OCI-LY3 (cell line): Measurements from ENCODE around the gene ANKH.
A peak's percentile ranks its signal among the peaks of the same experiment; 100 is the strongest.

Experiments
- H2AFZ ChIP-seq: fragments of 200-600, 300-600 bp; shearing (Covaris generic); 2 replicates; pipeline ENCODE4 v1.6.0; 2014; ENCODE audit warnings: antibody characterized with exemption, low read depth, low read length
- H3K27ac ChIP-seq: fragments of 200-600, 300-600 bp; sonication (generic); 2 replicates; pipeline ENCODE4 v1.5.1; 2014; ENCODE audit warnings: mild to moderate bottlenecking, low read length, moderate library complexity, mixed read lengths
- H3K27me3 ChIP-seq: fragments of 200-600, 300-600 bp; sonication (generic); 2 replicates; pipeline ENCODE4 v1.6.1; 2014; ENCODE audit warnings: low read depth, low read length, mixed read lengths
- H3K36me3 ChIP-seq: fragments of 200-600, 300-600 bp; sonication (generic); replicated peaks from 2 replicates; pipeline ENCODE3; 2014; ENCODE audit warnings: low read depth, low read length, mixed read lengths
- H3K4me1 ChIP-seq: fragments of 300-600, 200-600 bp; sonication (generic); 2 replicates; pipeline ENCODE4 v1.6.1; 2014; ENCODE audit warnings: low read length, mixed read lengths
- H3K4me2 ChIP-seq: fragments of 200-600, 300-600 bp; sonication (generic); 2 replicates; pipeline ENCODE4 v1.6.1; 2014; ENCODE audit warnings: low read length, mixed read lengths
- H3K4me3 ChIP-seq: fragments of 300-600, 200-600 bp; sonication (generic); 2 replicates; pipeline ENCODE4 v1.5.1; 2014; ENCODE audit warnings: antibody characterized with exemption, mild to moderate bottlenecking, low read length, moderate library complexity
- H3K79me2 ChIP-seq: fragments of 300-600, 200-600 bp; shearing (Covaris generic); 2 replicates; pipeline ENCODE4 v1.6.1; 2014; ENCODE audit warnings: mild to moderate bottlenecking, low read length, mixed read lengths
- H3K9ac ChIP-seq: fragments of 300-600, 200-600 bp; shearing (Covaris generic); 2 replicates; pipeline ENCODE4 v1.6.0; 2014; ENCODE audit warnings: mild to moderate bottlenecking, low read length, moderate library complexity
- H3K9me3 ChIP-seq: fragments of 200-600, 300-600 bp; shearing (Covaris generic); 2 replicates; pipeline ENCODE4 v1.6.1; 2014; ENCODE audit warnings: low read length, mixed read lengths; ENCODE audit not compliant: insufficient read depth
- H4K20me1 ChIP-seq: fragments of 200-600, 300-600 bp; sonication (generic); 2 replicates; pipeline ENCODE4 v1.6.1; 2016; ENCODE audit warnings: low read length, mixed read lengths; ENCODE audit not compliant: insufficient read depth
- CTCF ChIP-seq: fragments of 200-600, 300-600 bp; sonication (generic); IDR thresholded peaks from 2 replicates; pipeline ENCODE4 v1.5.1; 2014; ENCODE audit warnings: antibody characterized with exemption, low read length, low read depth
- EZH2phosphoT487 ChIP-seq: fragments of 200-600 bp; shearing (Covaris generic); IDR thresholded peaks from 2 replicates; pipeline ENCODE4 v1.6.1; 2018; ENCODE audit warnings: antibody characterized with exemption, mixed run types, low read depth

Gene ANKH

GRCh38 chr5:14698495-14698894 lies 173.1 kb downstream of the ANKH start:
- Histone ChIP-seq H3K9ac (no peak overlapping the region), H3K27ac (no peak overlapping the region), H3K36me3 (peaks cover 28% of the 10 kb centered on the region)

GRCh38 chr5:14696851-14697250 lies 174.7 kb downstream of the ANKH start:
- Histone ChIP-seq H4K20me1 (no peaks in the 10 kb centered on the region), H3K36me3 (peaks cover 36% of the 10 kb centered on the region)
- TF ChIP-seq CTCF: no peak
- no peak for TF ChIP-seq EZH2phosphoT487

More at GRCh38 chr5:14698495-14698894, 173.1 kb downstream of the ANKH start:
- TF ChIP-seq EZH2phosphoT487: no peak
- no peak for TF ChIP-seq CTCF
- H3K79me2 ChIP-seq: no peaks in the 10 kb centered on the region
- no peak overlapping the region for H3K4me3 ChIP-seq
- H3K27me3 ChIP-seq: no peaks in the 10 kb centered on the region
- no peak overlapping the region for H3K4me2 ChIP-seq
- H4K20me1 ChIP-seq: no peaks in the 10 kb centered on the region
- H3K4me1 ChIP-seq: peaks cover 13% of the 10 kb centered on the region
- no peaks in the 10 kb centered on the region for H3K9me3 ChIP-seq
- H2AFZ ChIP-seq: no peak overlapping the region

GRCh38 chr5:14696057-14696456 lies 175.5 kb downstream of the ANKH start:
- Histone ChIP-seq H3K4me3 (no peak overlapping the region), H3K4me1 (peaks cover 13% of the 10 kb centered on the region), H4K20me1 (no peaks in the 10 kb centered on the region), H3K27me3 (no peaks in the 10 kb centered on the region), H3K9ac (no peak overlapping the region), H3K4me2 (no peak overlapping the region), H3K27ac (no peak overlapping the region), H3K9me3 (no peaks in the 10 kb centered on the region), H3K36me3 (peaks cover 38% of the 10 kb centered on the region), H3K79me2 (no peaks in the 10 kb centered on the region), H2AFZ (no peak overlapping the region)
- TF ChIP-seq CTCF (no peak), EZH2phosphoT487 (no peak)

More at GRCh38 chr5:14696851-14697250, 174.7 kb downstream of the ANKH start:
- H2AFZ ChIP-seq: no peak overlapping the region
- H3K9ac ChIP-seq: no peak overlapping the region
- H3K9me3 ChIP-seq: no peaks in the 10 kb centered on the region
- no peak overlapping the region for H3K4me3 ChIP-seq
- no peaks in the 10 kb centered on the region for H3K27me3 ChIP-seq
- H3K4me1 ChIP-seq: peaks cover 13% of the 10 kb centered on the region
- no peaks in the 10 kb centered on the region for H3K79me2 ChIP-seq
- no peak overlapping the region for H3K4me2 ChIP-seq
- no peak overlapping the region for H3K27ac ChIP-seq

- peak overlapping the region; percentile 31 for H3K4me2 ChIP-seq
- no peaks in the 10 kb centered on the region for H4K20me1 ChIP-seq
- H3K27ac ChIP-seq: peak overlapping the region; percentile 12
- peaks cover 47% of the 10 kb centered on the region for H3K36me3 ChIP-seq
- no peak overlapping the region for H3K4me3 ChIP-seq
- no peaks in the 10 kb centered on the region for H3K9me3 ChIP-seq
- no peak overlapping the region for H3K9ac ChIP-seq
- H2AFZ ChIP-seq: no peak overlapping the region
- H3K27me3 ChIP-seq: no peaks in the 10 kb centered on the region
- TF ChIP-seq CTCF (no peak), EZH2phosphoT487 (no peak)
- no peaks in the 10 kb centered on the region for H3K79me2 ChIP-seq
- peaks cover 13% of the 10 kb centered on the region for H3K4me1 ChIP-seq
These were observed 176.4 kb downstream of the ANKH start for GRCh38 chr5:14695152-14695551.
